A172 (cell line): ENCODE measurements around the gene PARP8. TPM values are rescaled to one million over a fixed set of nuclear protein-coding genes. Genes with fewer than 3 reads are reported as not detected.

Experiments used
- DNase-seq: peaks from one replicate; pipeline ENCODE4 v3.0.0-alpha.2; 2015; ENCODE audit warnings: low spot score
- total RNA-seq: library from RNA; depleted of rRNA; stranded (reverse); fragments of >200 nt; shearing (Covaris generic); gene quantifications from 2 replicates; pipeline ENCODE4 v1.2.3, GENCODE V29; 2014

Gene PARP8
- total RNA-seq, 1 experiment from 2014 or later = 0.28 TPM

DNA sequence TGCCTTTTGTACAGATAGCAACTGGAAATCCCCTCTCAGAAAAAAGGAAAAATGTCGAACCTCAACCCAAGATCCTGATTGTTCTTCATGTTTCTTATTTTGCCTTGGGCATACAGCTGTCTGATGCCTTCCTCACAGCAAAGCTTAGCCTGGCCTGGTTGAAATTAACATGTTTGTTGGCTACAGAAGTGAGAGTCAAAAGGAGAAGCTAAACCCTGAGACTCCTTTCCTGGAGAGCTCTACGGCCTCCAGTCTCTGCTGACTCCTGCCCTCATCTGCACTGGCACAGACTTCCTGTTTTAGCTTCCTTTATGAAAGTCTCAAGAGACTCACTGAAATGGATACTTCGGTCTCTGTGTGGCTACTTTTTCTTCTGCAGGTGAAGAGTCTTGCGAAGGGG lies 186.7 kb downstream of the PARP8 start:
- no peak for DNase-seq

- DNase-seq = no peak
Observed at GRCh38 chr5:50854082-50854481, 187.6 kb downstream of the PARP8 start.

DNA sequence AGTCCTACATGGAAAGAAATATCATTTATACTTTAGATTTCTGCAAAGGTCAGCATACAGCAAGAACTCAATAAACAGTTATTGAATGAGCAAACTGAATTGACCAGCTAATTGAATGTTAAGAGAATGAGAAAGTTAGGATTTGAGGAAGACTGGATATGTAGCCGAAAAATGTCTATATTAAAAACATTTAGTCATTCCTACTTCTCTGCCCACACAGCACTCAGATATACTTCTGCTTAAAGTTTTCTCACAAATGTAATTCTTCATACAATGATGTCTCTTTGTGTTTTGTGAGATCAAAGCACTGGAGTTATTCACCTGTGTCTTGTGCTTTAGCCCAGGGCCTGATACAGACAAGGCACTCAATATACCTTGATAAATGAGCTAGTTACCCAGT lies 188.6 kb downstream of the PARP8 start:
- no peak for DNase-seq

DNA sequence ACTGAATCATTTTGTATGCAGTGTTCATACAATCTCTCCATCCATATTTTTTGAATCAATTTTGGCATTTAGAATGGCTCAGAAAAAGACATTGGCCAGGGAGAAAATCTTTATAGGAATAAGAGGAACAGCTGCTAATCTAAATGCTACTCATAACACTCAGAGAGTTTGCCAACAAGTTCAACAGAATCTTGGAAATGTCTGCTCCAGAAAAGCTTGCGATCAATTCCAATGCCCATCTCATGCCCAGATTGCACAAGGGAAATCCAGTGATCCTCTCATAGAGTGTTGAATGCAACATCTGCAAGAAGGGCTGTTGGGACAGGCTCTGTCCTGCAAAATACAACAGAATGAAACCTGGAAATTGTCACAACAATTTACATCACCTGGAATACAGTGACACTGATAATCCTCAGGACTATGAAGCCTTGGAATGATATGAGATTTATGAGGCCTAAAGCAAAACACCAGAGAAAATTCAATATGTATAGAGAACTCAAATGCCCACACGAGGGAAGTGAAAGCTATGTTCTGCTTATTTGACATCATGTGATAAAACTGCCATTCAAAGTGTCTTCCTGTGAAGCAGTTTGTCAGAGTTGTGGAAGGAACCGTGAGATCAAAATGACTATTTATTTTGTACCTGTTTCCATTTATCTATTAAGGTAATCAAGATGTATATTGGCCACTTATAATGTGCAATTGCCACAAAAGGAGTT lies 190.1 kb downstream of the PARP8 start:
- DNase-seq = no peak

- no peak for DNase-seq
Observed at GRCh38 chr5:50863534-50864170, 197.2 kb downstream of the PARP8 start.

DNA sequence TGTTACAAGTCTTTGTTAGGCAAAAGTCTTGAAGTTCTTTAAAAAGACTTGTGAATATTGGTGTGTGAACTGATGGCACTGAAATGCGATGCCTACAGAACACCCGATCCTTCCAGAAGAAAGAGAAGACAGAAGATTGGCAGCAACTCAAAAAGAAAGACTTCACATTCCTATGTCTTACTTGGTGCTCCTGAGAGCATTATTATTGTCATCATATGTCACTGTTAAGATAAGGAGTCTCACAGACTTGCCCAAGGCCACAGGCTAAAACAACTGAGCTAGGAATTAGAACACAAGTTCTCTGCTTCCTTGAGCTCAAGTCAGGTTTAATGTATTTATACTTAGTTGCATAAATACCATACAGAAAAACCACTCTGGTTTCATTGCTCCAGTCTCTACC lies 198.0 kb downstream of the PARP8 start:
- DNase-seq = no peak

DNA sequence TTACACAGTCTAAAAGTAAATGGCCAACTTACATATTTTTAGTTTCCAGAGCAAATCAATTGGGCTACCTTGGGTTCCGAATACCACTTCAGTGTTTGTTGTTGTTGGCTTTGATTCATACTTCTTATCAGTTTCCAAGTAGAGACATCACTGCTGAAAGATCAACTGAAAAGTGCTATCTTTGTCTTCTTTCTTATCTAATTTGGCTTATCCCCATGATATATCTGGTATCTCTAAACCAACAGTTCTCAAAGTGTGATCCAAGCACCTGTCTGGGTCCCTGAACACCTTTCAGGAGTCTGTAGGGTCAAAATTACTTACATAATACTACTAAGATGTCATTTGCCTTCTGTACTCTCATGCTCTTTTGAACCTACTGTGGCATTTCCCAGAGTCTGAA lies 200.0 kb downstream of the PARP8 start:
- DNase-seq = no peak

DNA sequence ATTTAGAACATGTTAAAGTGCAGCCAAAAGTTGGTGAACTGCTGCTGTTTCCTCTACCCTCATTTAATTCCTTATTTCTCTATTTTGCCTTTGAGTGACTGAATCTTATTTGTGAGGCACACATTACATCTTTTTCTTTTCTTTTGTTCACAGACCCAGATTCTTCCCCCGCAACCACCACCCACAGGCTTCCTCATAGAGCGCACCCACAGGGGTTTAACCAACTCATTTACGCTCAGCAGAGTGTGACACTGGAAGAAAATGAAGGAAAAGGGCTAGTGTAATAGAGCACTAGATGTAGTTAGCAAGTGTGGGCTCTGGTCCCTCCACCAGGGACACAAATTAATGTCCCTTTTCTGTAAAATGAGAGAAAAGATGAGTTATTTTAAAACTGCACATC lies 200.7 kb downstream of the PARP8 start:
- DNase-seq = no peak

GRCh38 chr5:50873595-50874277 lies 207.3 kb downstream of the PARP8 start:
- DNase-seq = no peak

GRCh38 chr5:50874306-50875001 lies 208.0 kb downstream of the PARP8 start:
- DNase-seq = no peak

- no peak for DNase-seq
Observed at GRCh38 chr5:50875002-50875344, 208.5 kb downstream of the PARP8 start.

- no peak for DNase-seq
Observed at GRCh38 chr5:50878470-50878869, 212.0 kb downstream of the PARP8 start.

DNA sequence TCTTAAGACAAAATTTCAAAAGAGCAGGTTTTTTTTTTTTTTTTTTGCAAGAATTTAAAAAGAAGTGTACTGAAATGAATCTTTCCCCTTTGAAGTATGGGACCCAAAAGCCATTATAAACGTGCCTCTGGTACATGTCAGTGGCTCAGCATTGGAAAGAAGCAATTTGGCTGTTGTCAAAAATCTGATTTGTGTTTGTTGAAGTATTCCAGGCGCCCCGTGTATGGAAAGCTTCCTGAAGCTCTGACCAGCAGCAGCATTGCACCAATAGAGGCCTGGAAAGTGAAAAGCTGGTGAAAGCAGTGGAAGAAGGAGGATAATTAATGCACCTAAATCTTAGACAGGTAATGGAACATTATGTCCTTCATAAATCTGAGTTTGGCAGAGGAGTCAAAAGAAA lies 215.0 kb downstream of the PARP8 start:
- no peak for DNase-seq

DNA sequence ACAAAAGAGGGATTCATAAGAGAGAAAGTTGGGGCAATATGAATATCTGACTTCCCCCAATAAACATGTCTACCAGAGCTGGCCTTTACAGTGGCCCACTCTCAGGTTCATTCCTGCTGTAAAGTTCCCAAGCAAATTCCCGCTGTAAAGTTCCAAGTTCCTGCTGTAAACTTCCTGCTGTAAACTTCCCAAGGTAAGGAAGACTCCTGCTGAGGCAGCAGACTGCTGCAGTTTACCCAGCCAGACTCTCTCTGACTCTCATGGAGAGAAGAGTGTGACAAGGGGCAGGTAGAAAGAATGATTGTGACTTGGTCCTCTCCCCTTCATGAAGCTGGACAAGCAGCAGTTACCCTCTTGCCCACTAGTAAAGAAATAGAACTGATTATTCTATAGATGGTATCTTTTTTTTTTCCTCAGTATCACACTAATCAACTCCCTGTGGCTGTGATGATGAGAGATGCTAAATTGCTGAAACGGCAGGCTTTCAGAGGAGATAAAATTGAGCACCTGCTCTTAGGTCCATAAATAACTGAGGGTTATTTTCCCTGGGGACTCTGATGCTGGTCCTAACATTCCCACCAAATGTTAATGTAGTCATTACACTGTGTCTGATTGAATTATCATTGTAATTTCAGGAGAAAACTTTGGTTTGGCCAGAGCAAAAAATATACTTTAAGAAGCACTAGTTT lies 220.4 kb downstream of the PARP8 start:
- no peak for DNase-seq

- no peak for DNase-seq
Observed at GRCh38 chr5:50887889-50888633, 221.6 kb downstream of the PARP8 start.

GRCh38 chr5:50888751-50889150 lies 222.3 kb downstream of the PARP8 start:
- no peak for DNase-seq

- DNase-seq = no peak
Observed at GRCh38 chr5:50889790-50890189, 223.4 kb downstream of the PARP8 start.
